MM.1S (cell line): ENCODE results near the gene ZG16B.

Source experiments
- CTCF ChIP-seq: fragments of 300-600 bp; sonication (generic); IDR thresholded peaks from 2 replicates; pipeline ENCODE4 v1.5.1; 2016; ENCODE audit warnings: antibody characterized with exemption, low read length, mixed read lengths
- EZH2 ChIP-seq: fragments of 300-600 bp; sonication (generic); optimal IDR thresholded peaks from 2 replicates; pipeline ENCODE3; 2017; ENCODE audit warnings: low read depth, mild to moderate bottlenecking, antibody characterized with exemption, low read length, mixed read lengths
- EZH2phosphoT487 ChIP-seq: fragments of 300-600 bp; sonication (generic); IDR thresholded peaks from 2 replicates; pipeline ENCODE4 v1.6.1; 2018; ENCODE audit warnings: antibody characterized with exemption, low read length

- TF ChIP-seq CTCF (no peak), EZH2 (no peak), EZH2phosphoT487 (no peak)
Measured at GRCh38 chr16:2804728-2805127, 25.4 kb upstream of the ZG16B start.
